HG02852 (cell line): ENCODE data around the gene S100A14.

ENCODE experiments used
- ATAC-seq: cut with Tn5 transposase; IDR thresholded peaks from one replicate; pipeline ENCODE4 v1.9.1; 2021; ENCODE audit warnings: mild to moderate bottlenecking, moderate library complexity; ENCODE audit not compliant: unreplicated experiment

The S100A14 gene

GRCh38 chr1:153616917-153617311 is 789 bp upstream of the S100A14 start:
- no peak for ATAC-seq

GRCh38 chr1:153615406-153615805 is 719 bp downstream of the S100A14 start:
- no peak for ATAC-seq

GRCh38 chr1:153614906-153615305 is 1.2 kb downstream of the S100A14 start:
- no peak for ATAC-seq

GRCh38 chr1:153614189-153614900 is 1.8 kb downstream of the S100A14 start:
- no peak for ATAC-seq

GRCh38 chr1:153613406-153613805 is 2.7 kb downstream of the S100A14 start:
- no peak for ATAC-seq

- no peak for ATAC-seq
Measured at GRCh38 chr1:153612755-153613331, 3.3 kb downstream of the S100A14 start, which contains the start of gene S100A16. TSS of gene S100A16 (minus strand) at chr1:153613137. CDS start at chr1:153608151, 4,986 bp downstream.

- no peak for ATAC-seq
Measured at GRCh38 chr1:153612111-153612754, 3.9 kb downstream of the S100A14 start.

- ATAC-seq, result no peak
Measured at GRCh38 chr1:153611356-153611755, 4.8 kb downstream of the S100A14 start.

GRCh38 chr1:153610811-153611301 is 5.3 kb downstream of the S100A14 start:
- no peak for ATAC-seq

- no peak for ATAC-seq
Measured at GRCh38 chr1:153610334-153610733, 5.8 kb downstream of the S100A14 start.

- ATAC-seq, result no peak
Measured at GRCh38 chr1:153609585-153609907, 6.6 kb downstream of the S100A14 start.

GRCh38 chr1:153608742-153609584 is 7.2 kb downstream of the S100A14 start:
- no peak for ATAC-seq

- no peak for ATAC-seq
Measured at GRCh38 chr1:153608089-153608682, 7.9 kb downstream of the S100A14 start.

GRCh38 chr1:153607381-153607780 is 8.7 kb downstream of the S100A14 start:
- ATAC-seq, result no peak

- ATAC-seq, result no peak
Measured at GRCh38 chr1:153606194-153606593, 9.9 kb downstream of the S100A14 start.

GRCh38 chr1:153602749-153603148 is 13.4 kb downstream of the S100A14 start:
- ATAC-seq, result no peak

- ATAC-seq, result no peak
Measured at GRCh38 chr1:153599847-153600246, 16.3 kb downstream of the S100A14 start.

GRCh38 chr1:153598309-153599172 is 17.6 kb downstream of the S100A14 start:
- peak; percentile 98 for ATAC-seq

GRCh38 chr1:153597206-153597605 is 18.9 kb downstream of the S100A14 start:
- no peak for ATAC-seq

GRCh38 chr1:153592748-153593147 is 23.4 kb downstream of the S100A14 start:
- ATAC-seq, result no peak
